Measurements from ENCODE around the gene ZNF384.

DNA sequence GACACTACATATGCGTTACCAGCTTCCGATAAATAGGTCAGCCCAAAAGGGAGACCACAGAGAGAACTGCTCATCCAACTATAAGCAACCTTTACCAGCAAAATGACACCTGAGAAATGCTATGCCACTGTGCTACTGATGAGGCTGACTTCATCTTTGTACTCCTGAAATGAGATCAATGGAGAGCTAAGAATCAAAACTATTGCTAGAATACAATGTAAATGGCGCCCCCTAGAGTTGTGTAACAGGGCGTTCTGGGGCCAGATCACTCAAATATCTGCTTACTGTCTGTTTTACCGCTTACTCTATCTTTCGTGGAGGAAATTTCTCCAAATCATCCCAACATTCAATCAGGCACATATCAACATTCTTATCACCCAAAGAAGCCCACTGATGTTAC lies 4.6 kb downstream of the ZNF384 start:
- no peak for TF ChIP-seq SUZ12 (IDR thresholded peaks at IDR 0.05)
- no peak for TF ChIP-seq HDGF (IDR thresholded peaks at IDR 0.05; ENCODE audit: borderline replicate concordance)
